HG03159 (cell line): ENCODE data around the gene RIN1.

Experiments
- ATAC-seq: cut with Tn5 transposase; IDR thresholded peaks from one replicate; pipeline ENCODE4 v1.9.1; 2021; ENCODE audit warnings: mild to moderate bottlenecking, moderate library complexity; ENCODE audit not compliant: unreplicated experiment

Gene RIN1

GRCh38 chr11:66335531-66336233, 552 bp downstream of the RIN1 start:
- no peak for ATAC-seq

- no peak for ATAC-seq
These were observed 1.4 kb downstream of the RIN1 start for GRCh38 chr11:66334605-66335442.

- no peak for ATAC-seq
These were observed 2.2 kb downstream of the RIN1 start for GRCh38 chr11:66333896-66334604.

GRCh38 chr11:66333220-66333877, 2.9 kb downstream of the RIN1 start:
- no peak for ATAC-seq

- ATAC-seq = no peak
These were observed 3.6 kb downstream of the RIN1 start for GRCh38 chr11:66332371-66333219.

GRCh38 chr11:66331542-66332370, 4.5 kb downstream of the RIN1 start:
- ATAC-seq = no peak

GRCh38 chr11:66330931-66331330, 5.3 kb downstream of the RIN1 start:
- ATAC-seq = no peak

- ATAC-seq = no peak
These were observed 7.0 kb downstream of the RIN1 start for GRCh38 chr11:66329165-66329673.

- peak; percentile 61 for ATAC-seq
These were observed 7.7 kb downstream of the RIN1 start for GRCh38 chr11:66328302-66329144.

GRCh38 chr11:66328031-66328301, 8.3 kb downstream of the RIN1 start:
- ATAC-seq = no peak

- no peak for ATAC-seq
These were observed 8.8 kb downstream of the RIN1 start for GRCh38 chr11:66327171-66328030.

GRCh38 chr11:66326261-66327111, 9.7 kb downstream of the RIN1 start:
- no peak for ATAC-seq

GRCh38 chr11:66325263-66325671, 11.0 kb downstream of the RIN1 start:
- no peak for ATAC-seq

GRCh38 chr11:66324664-66325063, 11.6 kb downstream of the RIN1 start:
- ATAC-seq = no peak

GRCh38 chr11:66323684-66324083, 12.6 kb downstream of the RIN1 start:
- no peak for ATAC-seq

GRCh38 chr11:66322732-66323427, 13.4 kb downstream of the RIN1 start:
- no peak for ATAC-seq
